Hepatic stellate cell (primary cell): ENCODE measurements around the gene KLHL36.
A peak's percentile ranks its signal among the peaks of the same experiment; 100 is the strongest.

Source experiments
- DNase-seq: peaks from one replicate; pipeline ENCODE4 v3.0.0; 2011; ENCODE audit warnings: low spot score

The KLHL36 gene

DNA sequence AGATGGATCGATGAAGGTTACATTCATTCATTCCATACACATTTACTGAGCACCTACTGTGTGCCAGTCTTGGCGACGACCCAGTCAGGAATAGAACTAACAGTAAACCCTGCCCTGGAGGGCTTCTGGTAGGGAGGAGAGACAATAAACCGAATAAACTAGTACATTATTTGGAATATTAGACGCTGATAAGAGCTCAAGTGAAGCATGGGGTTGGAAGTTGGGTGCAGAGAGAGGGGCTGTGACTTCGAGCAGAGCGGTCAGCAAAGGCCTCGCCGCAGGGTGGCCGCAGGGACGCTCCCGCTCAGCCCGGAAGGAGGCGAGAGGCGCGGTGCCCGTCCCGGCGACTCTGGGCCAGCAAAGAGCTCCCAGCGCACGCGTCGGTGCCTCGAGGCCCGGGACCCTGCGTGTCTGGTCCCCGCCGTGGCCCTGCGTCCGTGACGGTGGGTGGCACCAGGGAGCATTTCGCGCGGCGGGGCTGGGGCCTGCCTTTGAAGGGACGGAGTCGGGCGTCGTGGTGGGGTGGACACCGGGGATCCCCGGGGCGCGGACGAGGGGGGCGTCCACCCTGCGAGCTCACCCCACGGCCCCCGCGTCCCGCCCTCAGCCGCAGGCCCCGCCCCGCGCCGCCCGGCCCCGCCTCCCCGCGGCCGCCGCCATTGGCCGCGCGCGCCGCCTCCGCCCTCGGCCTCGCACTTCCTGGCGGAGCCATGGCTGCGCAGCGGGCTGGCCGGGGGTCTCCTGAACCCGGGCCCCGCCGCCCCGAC lies at the start of gene KLHL36:
Gene KLHL36, plus strand, starts transcription at position 684 of the 767 bp plus-strand sequence. CDS start 2,357 bp downstream, outside the sequence.
- DNase-seq, result peak; percentile 89

GRCh38 chr16:84599521-84600202 lies 48.6 kb upstream of the KLHL36 start:
- peak; percentile 76 for DNase-seq

- no peak for DNase-seq
These were observed 47.7 kb upstream of the KLHL36 start for GRCh38 chr16:84600343-84601229.

- DNase-seq, result peak; percentile 95
These were observed 45.0 kb upstream of the KLHL36 start for GRCh38 chr16:84603140-84603816.

GRCh38 chr16:84603940-84604339 lies 44.4 kb upstream of the KLHL36 start:
- DNase-seq, result no peak

DNA sequence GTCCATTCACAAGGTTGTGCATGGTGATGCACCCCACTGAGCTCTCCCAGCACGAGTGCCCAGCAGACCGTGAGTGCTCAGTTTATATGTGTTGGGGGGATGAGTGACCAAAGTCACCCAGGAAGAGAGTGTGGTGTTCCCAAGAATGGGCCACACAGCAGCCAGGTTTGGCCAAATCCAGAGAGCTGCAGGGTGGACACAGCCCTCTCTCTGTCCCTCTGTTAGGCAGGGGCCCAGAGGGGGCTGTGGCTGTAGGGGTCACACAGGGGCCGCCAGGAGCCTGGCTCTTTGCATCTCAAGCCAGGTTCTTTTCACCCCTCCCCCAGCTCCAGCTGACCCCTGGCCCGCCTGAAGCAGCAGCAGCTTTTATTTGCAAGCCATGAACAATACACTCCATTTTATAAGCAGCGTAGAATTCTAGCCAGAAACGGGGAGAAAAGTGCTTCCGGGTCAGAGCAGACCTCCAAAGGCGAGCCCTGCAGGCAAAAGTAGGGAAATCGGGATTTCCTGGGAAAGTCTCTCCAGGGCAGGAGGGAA lies 43.8 kb upstream of the KLHL36 start:
- DNase-seq, result no peak

- no peak for DNase-seq
These were observed 42.9 kb upstream of the KLHL36 start for GRCh38 chr16:84605339-84605848.

- DNase-seq, result no peak
These were observed 42.0 kb upstream of the KLHL36 start for GRCh38 chr16:84606081-84606875.

DNA sequence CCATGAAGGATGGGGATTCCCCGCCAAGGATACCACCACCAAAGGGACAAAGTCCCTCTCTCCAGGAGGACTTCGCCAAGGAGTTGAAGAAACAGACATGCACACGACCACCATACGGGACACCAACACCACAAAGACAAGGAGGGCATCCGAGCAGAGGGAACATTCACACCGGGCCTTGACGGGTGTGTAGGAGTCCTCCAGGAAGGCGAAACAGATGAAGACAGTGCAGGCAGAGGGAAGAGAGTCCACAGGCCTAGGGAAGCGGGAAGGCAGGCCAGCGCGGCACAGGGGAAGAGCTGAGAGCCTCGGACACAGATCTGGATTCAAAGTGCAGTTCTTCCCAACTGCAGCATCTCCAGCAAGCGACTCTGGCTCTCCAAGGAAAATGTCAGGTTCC lies 41.2 kb upstream of the KLHL36 start:
- no peak for DNase-seq

GRCh38 chr16:84607694-84608093 lies 40.6 kb upstream of the KLHL36 start:
- DNase-seq, result no peak

DNA sequence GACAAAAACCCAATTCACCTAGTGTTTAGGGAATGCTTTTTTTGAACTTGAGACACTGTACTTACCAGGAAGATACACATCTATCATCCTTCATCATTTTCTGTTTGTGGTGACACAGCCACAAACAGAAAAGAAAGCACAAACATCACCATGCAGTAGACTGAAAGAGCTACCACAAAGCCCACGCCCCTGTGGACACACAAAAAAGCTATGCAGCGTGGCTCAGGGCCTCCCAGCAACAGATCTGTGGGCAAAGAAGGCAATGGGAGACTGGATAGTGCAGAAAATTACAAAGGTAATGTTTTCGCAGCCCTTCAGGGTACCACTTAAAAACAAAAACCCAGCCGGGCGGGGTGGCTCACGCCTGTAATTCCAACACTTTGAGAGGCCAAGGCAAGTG lies 40.0 kb upstream of the KLHL36 start:
- no peak for DNase-seq

GRCh38 chr16:84609563-84610177 lies 38.6 kb upstream of the KLHL36 start:
- DNase-seq, result no peak

DNA sequence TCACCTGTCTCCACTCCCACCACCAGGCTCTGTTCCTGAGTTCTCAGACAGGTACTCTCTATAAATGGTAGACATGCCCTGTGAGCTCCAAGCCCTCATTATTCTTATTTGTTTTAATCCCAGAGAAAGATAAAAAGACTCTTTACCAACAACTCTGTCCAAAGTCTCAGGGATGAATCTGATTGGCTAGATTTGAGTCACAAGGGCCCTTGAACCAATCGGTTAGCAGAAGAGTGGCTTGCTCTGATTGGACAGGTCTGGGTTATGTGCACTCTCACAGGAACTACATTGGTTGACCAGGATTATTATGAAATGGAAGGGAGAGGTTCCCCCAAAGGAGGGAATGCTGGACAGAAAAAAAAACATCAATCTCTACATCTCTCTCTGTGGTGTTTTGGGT lies 37.9 kb upstream of the KLHL36 start:
- DNase-seq, result no peak

DNA sequence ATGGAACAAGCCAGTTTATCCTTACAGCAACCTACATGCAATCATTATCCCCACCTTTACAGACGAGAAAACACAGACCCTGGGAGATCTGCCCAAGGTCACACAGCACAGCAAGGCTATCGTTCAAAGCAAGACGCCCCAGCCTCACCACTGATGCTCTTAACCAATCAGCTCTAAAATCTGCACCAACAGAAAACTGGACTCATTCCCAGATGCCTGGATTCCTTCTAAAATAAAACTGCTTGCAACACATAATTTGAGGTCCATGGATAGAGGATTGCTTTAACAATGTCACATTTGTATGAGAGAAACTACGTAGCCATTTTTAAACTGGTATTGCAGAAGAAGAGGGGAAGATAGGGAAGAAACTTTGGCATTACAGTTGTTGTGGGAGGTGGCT lies 37.3 kb upstream of the KLHL36 start:
- DNase-seq, result peak; percentile 37

GRCh38 chr16:84612686-84613085 lies 35.6 kb upstream of the KLHL36 start:
- no peak for DNase-seq

- DNase-seq, result no peak
These were observed 34.8 kb upstream of the KLHL36 start for GRCh38 chr16:84613408-84614072.

GRCh38 chr16:84614073-84614459 lies 34.2 kb upstream of the KLHL36 start:
- no peak for DNase-seq

- no peak for DNase-seq
These were observed 33.7 kb upstream of the KLHL36 start for GRCh38 chr16:84614623-84614967.

GRCh38 chr16:84614968-84615813 lies 33.1 kb upstream of the KLHL36 start:
- no peak for DNase-seq
